GM12874 (cell line): ENCODE data around the gene RNU7-1.

ENCODE experiments used
- CTCF ChIP-seq: IDR thresholded peaks from 2 replicates; pipeline ENCODE4 v1.5.1; 2011; ENCODE audit warnings: low read depth, mild to moderate bottlenecking, control low read depth, low read length, moderate library complexity; ENCODE audit not compliant: insufficient read depth

RNU7-1 gene

GRCh38 chr12:6979453-6979852 is 35.8 kb downstream of the RNU7-1 start:
- TF ChIP-seq CTCF, result no peak

GRCh38 chr12:6980075-6980474 is 36.5 kb downstream of the RNU7-1 start:
- no peak for TF ChIP-seq CTCF

- no peak for TF ChIP-seq CTCF
Measured at GRCh38 chr12:6980740-6981139, 37.1 kb downstream of the RNU7-1 start.

GRCh38 chr12:6981152-6982052 is 37.8 kb downstream of the RNU7-1 start:
- TF ChIP-seq CTCF, result no peak

GRCh38 chr12:6982532-6982931 is 38.9 kb downstream of the RNU7-1 start:
- no peak for TF ChIP-seq CTCF

- no peak for TF ChIP-seq CTCF
Measured at GRCh38 chr12:6987956-6988553, 44.4 kb downstream of the RNU7-1 start.
